GM19099 (cell line): ENCODE data around the gene NUCB2.

ENCODE experiments used
- POLR2A ChIP-seq: IDR thresholded peaks from 3 replicates; pipeline ENCODE4 v1.6.1; 2011; ENCODE audit warnings: low read depth; ENCODE audit not compliant: insufficient read length; ENCODE audit errors: extremely low read depth

The NUCB2 gene

GRCh38 chr11:17263769-17264168 lies 12.8 kb upstream of the NUCB2 start:
- TF ChIP-seq POLR2A: no peak

- TF ChIP-seq POLR2A: no peak
Measured at GRCh38 chr11:17266781-17267180, 9.8 kb upstream of the NUCB2 start.

GRCh38 chr11:17267576-17267975 lies 9.0 kb upstream of the NUCB2 start:
- no peak for TF ChIP-seq POLR2A

GRCh38 chr11:17268902-17269301 lies 7.6 kb upstream of the NUCB2 start:
- no peak for TF ChIP-seq POLR2A

- no peak for TF ChIP-seq POLR2A
Measured at GRCh38 chr11:17272801-17273200, 3.7 kb upstream of the NUCB2 start.

GRCh38 chr11:17273211-17273610 lies 3.3 kb upstream of the NUCB2 start:
- TF ChIP-seq POLR2A: no peak

- no peak for TF ChIP-seq POLR2A
Measured at GRCh38 chr11:17273668-17274282, 2.8 kb upstream of the NUCB2 start.

GRCh38 chr11:17275400-17276235 lies 921 bp upstream of the NUCB2 start:
- no peak for TF ChIP-seq POLR2A

GRCh38 chr11:17277024-17277584 lies 565 bp downstream of the NUCB2 start:
- TF ChIP-seq POLR2A: no peak

GRCh38 chr11:17280494-17281127 lies 4.1 kb downstream of the NUCB2 start:
- no peak for TF ChIP-seq POLR2A

- no peak for TF ChIP-seq POLR2A
Measured at GRCh38 chr11:17286332-17286731, 9.8 kb downstream of the NUCB2 start.

GRCh38 chr11:17287058-17287457 lies 10.5 kb downstream of the NUCB2 start:
- no peak for TF ChIP-seq POLR2A

- TF ChIP-seq POLR2A: no peak
Measured at GRCh38 chr11:17291710-17292109, 15.2 kb downstream of the NUCB2 start.

- TF ChIP-seq POLR2A: no peak
Measured at GRCh38 chr11:17293311-17293710, 16.8 kb downstream of the NUCB2 start.

GRCh38 chr11:17294033-17294432 lies 17.5 kb downstream of the NUCB2 start:
- no peak for TF ChIP-seq POLR2A
